ENCODE results near the gene ZNF749. TPM values are rescaled to one million over a fixed set of nuclear protein-coding genes. Genes with fewer than 3 reads are reported as not detected.

ZNF749 gene
- total and polyA plus RNA-seq, 2 of the 8 experiments (the other 6 are each of a cell fraction or from before 2014, with no cell fraction given): 15.2 to 24.4 TPM

DNA sequence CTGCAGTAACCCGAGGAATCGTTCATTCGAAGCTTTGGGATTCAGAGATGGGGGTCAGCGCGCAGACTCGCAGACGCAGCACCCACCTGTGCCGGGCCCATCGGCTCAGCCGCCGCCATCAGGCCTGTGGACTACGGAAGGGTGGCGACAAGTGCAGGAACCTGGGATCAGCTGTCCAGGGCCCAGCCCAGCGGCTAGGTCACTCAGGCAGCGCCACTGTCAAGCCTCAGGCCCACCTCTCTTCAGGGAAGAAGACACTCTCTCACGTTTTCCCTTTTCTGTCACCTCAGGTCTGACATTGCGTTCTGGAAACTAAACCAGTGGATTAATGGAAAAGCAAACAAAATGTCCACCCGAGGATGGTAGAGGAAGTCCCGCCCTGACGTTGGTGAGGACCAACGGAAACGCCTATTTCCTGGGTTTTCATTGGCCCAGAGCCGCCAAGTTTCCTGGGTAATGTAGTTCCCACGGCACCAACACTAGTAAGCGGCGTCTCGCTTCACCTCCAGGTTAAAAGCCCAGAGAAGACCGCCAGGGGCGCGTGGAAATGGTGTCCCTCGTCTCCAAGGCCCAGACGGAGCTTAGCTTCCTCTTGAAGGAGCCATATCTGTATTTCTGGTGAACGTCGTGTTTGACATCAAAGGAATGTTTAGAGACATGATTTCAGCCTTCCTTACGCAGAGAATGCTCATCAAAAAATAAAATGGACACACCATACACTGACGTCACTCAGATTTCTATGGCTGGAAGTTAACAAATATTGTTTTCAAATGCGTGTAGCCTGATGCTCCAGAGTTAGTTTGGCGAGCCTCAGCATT lies 42.3 kb downstream of the ZNF749 start, which contains the start of gene ZNF772:
TSS of gene ZNF772 (minus strand) at position 376 of the 818 bp plus-strand sequence. CDS start at position 119, 257 bp downstream.
- Histone ChIP-seq H3K36me3 (ENCODE audit: control insufficient read depth in 2 of 4, insufficient read depth in 4 of 4, low read length in 3 of 4) (peaks cover 13 to 37% (median 31%) of the 10 kb centered on the region in 4 experiments), H2AK5ac (ENCODE audit: low read depth, low read length) (no peak within 1 kb of the TSS), H3K79me2 (ENCODE audit: control insufficient read depth in 1 of 2, insufficient read depth in 2 of 2, low read length in 2 of 2) (peaks cover 3 to 21% of the 10 kb centered on the region in 2 experiments; a peak in 2 of 4 replicates), H3K23ac (ENCODE audit: insufficient read length) (no peak within 1 kb of the TSS), H3K27me3 (replicated peaks in 1 of 4; ENCODE audit: control insufficient read depth in 3 of 4, extremely low read depth in 1 of 4, insufficient read depth in 3 of 4, low read length in 3 of 4) (peaks cover 0 to 1% (median 0%) of the 10 kb centered on the region in 4 experiments; a peak in 2 of 7 replicates), H3K9me3 (ENCODE audit: insufficient read depth in 2 of 2, low read depth in 1 of 2, low read length in 1 of 2) (peaks cover 39 to 51% of the 10 kb centered on the region in 2 experiments), H2BK5ac (ENCODE audit: low read depth, low read length) (peak within 1 kb of the TSS; percentile 94), H3K56ac (replicated peaks; ENCODE audit: insufficient read length, low read depth, low read length) (no peak within 1 kb of the TSS), H2BK15ac (ENCODE audit: low read length) (no peak within 1 kb of the TSS; the same call in 1 of the 2 replicates), H3K23me2 (ENCODE audit: low read depth, low read length) (peaks cover 4% of the 10 kb centered on the region), H4K20me1 (replicated peaks in 1 of 2; ENCODE audit: control insufficient read depth in 1 of 2, insufficient read depth in 2 of 2, low read length in 2 of 2) (no peaks in the 10 kb centered on the region), H4K5ac (ENCODE audit: insufficient read length, low read depth, low read length) (peak within 1 kb of the TSS; percentile 61), H3K14ac (ENCODE audit: insufficient read length) (no peak within 1 kb of the TSS), H3K4me2 (ENCODE audit: insufficient read depth in 1 of 2, low read depth in 2 of 2, low read length in 2 of 2) (peak within 1 kb of the TSS; percentile 76 to 78), H3K9ac (replicated peaks in 1 of 4; ENCODE audit: extremely low read depth in 1 of 4, low read depth in 3 of 4, low read length in 3 of 4) (peak within 1 kb of the TSS in 3 of 4 experiments; percentile 90 to 97 (median 91); a peak in 6 of 7 replicates), H3K79me1 (ENCODE audit: low read depth, low read length) (peaks cover 8% of the 10 kb centered on the region; the same call in 1 of the 2 replicates), H2BK12ac (ENCODE audit: low read depth, low read length) (no peak within 1 kb of the TSS), H3K4me1 (replicated peaks in 1 of 4; ENCODE audit: control insufficient read depth in 3 of 4, insufficient read depth in 4 of 4, low read length in 3 of 4) (no peaks in the 10 kb centered on the region), H3K4ac (replicated peaks; ENCODE audit: insufficient read length, low read depth, low read length) (no peak within 1 kb of the TSS), H4K91ac (replicated peaks; ENCODE audit: insufficient read length, low read length) (peak within 1 kb of the TSS; percentile 26), H2BK20ac (ENCODE audit: low read length) (no peak within 1 kb of the TSS), H4K8ac (ENCODE audit: extremely low read depth, insufficient read depth, low read length) (peak within 1 kb of the TSS; percentile 96; the same call in 1 of the 2 replicates), H2BK120ac (replicated peaks; ENCODE audit: low read depth, low read length) (no peak within 1 kb of the TSS), H3K27ac (ENCODE audit: low read depth, low read length) (peak within 1 kb of the TSS; percentile 85), H3K18ac (ENCODE audit: extremely low read depth, low read length) (peak within 1 kb of the TSS; percentile 79), H2AFZ (ENCODE audit: low read length) (peak within 1 kb of the TSS; percentile 100), H3K4me3 (ENCODE audit: extremely low read depth in 1 of 4, insufficient read depth in 2 of 4, low read depth in 3 of 4, low read length in 4 of 4) (peak within 1 kb of the TSS; percentile 89 to 97 (median 96))
- ChIA-PET CTCF (ENCODE audit: partially characterized antibody) (interaction anchor here (0.6 to 3.2 kb wide), 11 partner anchors 8 to 204 kb away, joined by 3 to 15 read pairs (median 3); partner anchors contain the start of gene ZNF419), POLR2A (ENCODE audit: partially characterized antibody) (interaction anchor here (0.6 to 2.4 kb wide), 7 partner anchors 8 to 232 kb away, joined by 3 to 14 read pairs (median 6); partner anchors contain the start of genes ZNF154, ZNF419 and ZNF749)
- FAIRE-seq (peak; percentile 99), DNase-seq (ENCODE audit: low read depth in 1 of 2, low spot score in 2 of 2) (peak; percentile 84 to 93)
- 11% methylated on average over 38 of the region's 38 CpGs; no CpG with 5 or more reads in 1 of the 2 experiments for WGBS, 2 experiments (ENCODE audit: extremely low coverage in 1 of 2, insufficient coverage in 1 of 2, insufficient read length in 1 of 2, insufficient replicate concordance in 2 of 2, low coverage in 1 of 2, low lambda C conversion rate in 2 of 2, missing lambda C conversion rate in 1 of 2)
- TF ChIP-seq SAP30 (IDR thresholded peaks at IDR 0.05; ENCODE audit: insufficient read depth, insufficient replicate concordance, low read length): peak; percentile 74
- TF ChIP-seq SIX5 (IDR thresholded peaks at IDR 0.05; ENCODE audit: low read depth, low read length): peak; percentile 86
- no peak for TF ChIP-seq RNF2 (IDR thresholded peaks at IDR 0.05; ENCODE audit: borderline replicate concordance, low read depth, low read length, missing control alignments, poor library complexity, severe bottlenecking)
- peak; percentile 90 for TF ChIP-seq YY1 (IDR thresholded peaks at IDR 0.05; ENCODE audit: low read depth, low read length)
- TF ChIP-seq ATF2 (IDR thresholded peaks at IDR 0.05; ENCODE audit: low read length): no peak
- peak; percentile 66 for TF ChIP-seq TBP (IDR thresholded peaks at IDR 0.05; ENCODE audit: low read depth, low read length)
- TF ChIP-seq CHD1 (IDR thresholded peaks at IDR 0.05; ENCODE audit: low read depth, low read length): no peak
- TF ChIP-seq EZH2 (IDR thresholded peaks at IDR 0.05; ENCODE audit: low read depth, low read length, severe bottlenecking): no peak
